BJ (cell line): Measurements from ENCODE around the gene FHOD3. TPM values are rescaled to one million over a fixed set of nuclear protein-coding genes. Genes with fewer than 3 reads are reported as not detected.

Experiments
- CTCF ChIA-PET: fragments of 350-600 bp; formaldehyde crosslinking; extraction: SDS; loops from one replicate; lab custom pipeline; 2021; ENCODE audit warnings: antibody characterized with exemption, inconsistent platforms; lab: Yijun Ruan, JAX
- POLR2A ChIA-PET: fragments of 300-600 bp; sonication (Branson Sonifier 250); formaldehyde crosslinking; extraction: SDS; loops from one replicate; lab custom pipeline; 2021; ENCODE audit warnings: antibody characterized with exemption; lab: Charles Lee
- DNase-seq: peaks from one replicate; pipeline ENCODE4 v3.0.0-alpha.2; 2011; ENCODE audit warnings: low read depth
- H3K27me3 ChIP-seq: 2 replicates; pipeline ENCODE4 v1.6.0; 2011; ENCODE audit warnings: low read length; ENCODE audit not compliant: control insufficient read depth, insufficient read depth
- H3K36me3 ChIP-seq: 2 replicates; pipeline ENCODE4 v1.5.1; 2011; ENCODE audit warnings: low read length; ENCODE audit not compliant: control insufficient read depth, insufficient read depth
- H3K4me3 ChIP-seq: 2 replicates; pipeline ENCODE4 v1.5.1; 2011; ENCODE audit warnings: low read depth, mild to moderate bottlenecking, control low read depth, low read length
- CTCF ChIP-seq: IDR thresholded peaks from 2 replicates; pipeline ENCODE4 v1.5.1; 2011; ENCODE audit warnings: low read depth, mild to moderate bottlenecking, control low read depth, inconsistent platforms, low read length, moderate library complexity; ENCODE audit not compliant: insufficient read depth
- polyA plus RNA-seq: library from polyadenylated mRNA; depleted of rRNA; stranded (reverse); fragments of >200 nt; gene quantifications from 2 replicates; pipeline ENCODE4 v1.2.3, GENCODE V29; 2011

The FHOD3 gene
- polyA plus RNA-seq, 1 experiment, result 24.6 TPM

GRCh38 chr18:36602071-36602470 is 304.6 kb downstream of the FHOD3 start:
- TF ChIP-seq CTCF, result no peak
- POLR2A ChIA-PET, result no interaction called here
- Histone ChIP-seq H3K4me3 (no peak overlapping the region), H3K36me3 (no peaks in the 10 kb centered on the region), H3K27me3 (no peaks in the 10 kb centered on the region)
- CTCF ChIA-PET, result no interaction called here
- no peak for DNase-seq

- DNase-seq, result no peak
- no peak for TF ChIP-seq CTCF
- Histone ChIP-seq H3K27me3 (no peaks in the 10 kb centered on the region), H3K36me3 (no peaks in the 10 kb centered on the region), H3K4me3 (no peak overlapping the region)
- POLR2A ChIA-PET, result no interaction called here
- CTCF ChIA-PET, result no interaction called here
These were observed 305.1 kb downstream of the FHOD3 start for GRCh38 chr18:36602620-36603019.

GRCh38 chr18:36608107-36608506 is 310.6 kb downstream of the FHOD3 start:
- ChIA-PET POLR2A (no interaction called here), CTCF (interaction anchor here (1.8 kb wide), 1 partner anchor 20 kb away, joined by 4 read pairs; no protein-coding TSS in a partner anchor)
- Histone ChIP-seq H3K4me3 (no peak overlapping the region), H3K36me3 (peaks cover 2% of the 10 kb centered on the region; the same call in 1 of the 2 replicates), H3K27me3 (no peaks in the 10 kb centered on the region)
- DNase-seq, result no peak
- TF ChIP-seq CTCF, result no peak

GRCh38 chr18:36610258-36610657 is 312.7 kb downstream of the FHOD3 start:
- ChIA-PET POLR2A (no interaction called here), CTCF (interaction anchor here (1.1 to 1.6 kb wide), 3 partner anchors 11 to 78 kb away, joined by 3 to 5 read pairs (median 4); no protein-coding TSS in a partner anchor)
- no peaks in the 10 kb centered on the region for H3K27me3 ChIP-seq
- no peak for DNase-seq
- no peak for TF ChIP-seq CTCF
- no peak overlapping the region for H3K4me3 ChIP-seq
- peaks cover 2% of the 10 kb centered on the region; the same call in 1 of the 2 replicates for H3K36me3 ChIP-seq

- ChIA-PET POLR2A (no interaction called here), CTCF (interaction anchor here (0.6 to 1.6 kb wide), 5 partner anchors 11 to 77 kb away, joined by 3 to 5 read pairs (median 3); no protein-coding TSS in a partner anchor)
- TF ChIP-seq CTCF, result no peak
- no peak overlapping the region for H3K4me3 ChIP-seq
- no peak for DNase-seq
- H3K27me3 ChIP-seq, result no peaks in the 10 kb centered on the region
- H3K36me3 ChIP-seq, result peaks cover 2% of the 10 kb centered on the region; the same call in 1 of the 2 replicates
These were observed 313.1 kb downstream of the FHOD3 start for GRCh38 chr18:36610661-36611060.
